ENCODE data around the gene EDARADD. TPM values are rescaled to one million over a fixed set of nuclear protein-coding genes. Genes with fewer than 3 reads are reported as not detected.

The EDARADD gene
- total RNA-seq, 1 donor from 2014 or later = 0.89 TPM

GRCh38 chr1:236530286-236530685, 136.2 kb downstream of the EDARADD start:
- DNase-seq (no peak), ATAC-seq (no peak)
- TF ChIP-seq CTCF (IDR thresholded peaks at IDR 0.05) = no peak
- Histone ChIP-seq H3K36me3 (peaks cover 60% of the 10 kb centered on the region), H3K4me1 (peaks cover 18% of the 10 kb centered on the region), H3K27me3 (ENCODE audit: low read depth) (no peaks in the 10 kb centered on the region), H3K27ac (no peak overlapping the region), H3K4me3 (no peak overlapping the region), H3K9me3 (no peaks in the 10 kb centered on the region)
- intact Hi-C loops (cut with DNase I) = no loop called here

DNA sequence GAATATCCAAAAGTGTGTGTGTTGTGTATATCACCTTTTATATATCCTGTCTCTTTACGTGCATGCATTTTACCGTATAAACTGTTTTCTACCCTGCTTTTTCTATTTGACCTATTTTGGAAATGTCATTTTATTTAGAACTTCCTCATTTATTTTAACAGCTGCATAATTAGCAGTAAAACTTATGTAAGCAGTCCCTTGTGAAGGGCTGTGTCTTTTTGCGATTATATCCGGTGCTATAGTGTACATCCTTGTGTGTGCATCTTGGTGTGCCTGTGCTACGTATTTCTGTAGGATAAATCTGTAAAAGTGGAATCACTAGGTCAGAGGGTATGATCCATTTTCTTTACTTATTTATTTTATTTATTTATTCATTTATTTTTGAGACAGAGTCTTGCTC, 136.9 kb downstream of the EDARADD start:
- Histone ChIP-seq H3K9me3 (no peaks in the 10 kb centered on the region), H3K4me3 (no peak overlapping the region), H3K4me1 (peaks cover 15% of the 10 kb centered on the region), H3K27me3 (ENCODE audit: low read depth) (no peaks in the 10 kb centered on the region), H3K36me3 (peaks cover 64% of the 10 kb centered on the region), H3K27ac (no peak overlapping the region)
- no peak for TF ChIP-seq CTCF (IDR thresholded peaks at IDR 0.05)
- DNase-seq (no peak), ATAC-seq (no peak)
- intact Hi-C loops (cut with DNase I) = no loop called here

- no peak overlapping the region for H3K27ac ChIP-seq
These were observed 138.8 kb downstream of the EDARADD start for GRCh38 chr1:236532850-236533249.

DNA sequence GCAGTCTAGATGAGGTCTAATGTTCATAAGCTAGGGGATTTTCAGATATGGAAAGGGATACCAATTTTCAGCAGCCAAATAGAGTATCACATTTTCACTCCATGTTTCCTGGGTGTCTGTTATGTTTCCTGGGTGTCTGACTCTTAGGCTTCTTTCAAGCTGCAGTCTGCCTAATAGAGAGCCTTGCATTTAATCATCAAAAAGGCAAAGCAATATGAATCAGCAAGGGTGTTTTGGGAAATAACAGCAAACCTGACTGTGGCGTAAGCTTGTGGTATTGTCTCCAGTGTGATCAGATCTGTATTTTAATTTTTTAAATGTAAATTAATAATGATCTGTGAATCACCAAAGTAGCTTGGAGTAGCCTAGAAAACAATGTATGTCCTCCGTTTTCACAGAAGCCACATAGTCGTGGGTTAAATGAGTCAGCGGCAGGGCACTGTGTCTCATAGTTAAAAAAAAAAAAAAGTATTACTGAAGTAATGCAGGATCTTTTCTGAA, 140.1 kb downstream of the EDARADD start:
- H3K27ac ChIP-seq = no peak overlapping the region
- no peaks in the 10 kb centered on the region for H3K27me3 ChIP-seq (ENCODE audit: low read depth)
- ATAC-seq (no peak), DNase-seq (no peak)
- no peak for TF ChIP-seq CTCF (IDR thresholded peaks at IDR 0.05)
- H3K4me1 ChIP-seq = peaks cover 15% of the 10 kb centered on the region
- H3K36me3 ChIP-seq = peaks cover 61% of the 10 kb centered on the region
- intact Hi-C loops (cut with DNase I) = no loop called here
- H3K9me3 ChIP-seq = no peaks in the 10 kb centered on the region
- H3K4me3 ChIP-seq = no peak overlapping the region

More at GRCh38 chr1:236532850-236533249, 138.8 kb downstream of the EDARADD start:
- intact Hi-C loops (cut with DNase I) = no loop called here
- Histone ChIP-seq H3K27me3 (ENCODE audit: low read depth) (no peaks in the 10 kb centered on the region), H3K9me3 (no peaks in the 10 kb centered on the region), H3K4me1 (peaks cover 15% of the 10 kb centered on the region), H3K36me3 (peaks cover 59% of the 10 kb centered on the region), H3K4me3 (no peak overlapping the region)
- ATAC-seq (no peak), DNase-seq (no peak)
- no peak for TF ChIP-seq CTCF (IDR thresholded peaks at IDR 0.05)

Other genes starting within 250 kb of the EDARADD start
- gene ERO1B, start 112.3 kb upstream of the EDARADD start, total RNA-seq = 8.5 TPM
- gene LGALS8, start 129.7 kb downstream of the EDARADD start, total RNA-seq = 72.3 TPM
- 24.4 TPM for gene HEATR1, start 210.2 kb downstream of the EDARADD start, total RNA-seq

Data from lower lobe of right lung (tissue), 2 donors.